HG03469 (cell line): ENCODE measurements around the gene DCLK1.

Source experiments
- ATAC-seq: cut with Tn5 transposase; IDR thresholded peaks from one replicate; pipeline ENCODE4 v1.9.1; 2021; ENCODE audit warnings: mild to moderate bottlenecking, moderate library complexity, moderate number of reproducible peaks; ENCODE audit not compliant: unreplicated experiment

Gene DCLK1

DNA sequence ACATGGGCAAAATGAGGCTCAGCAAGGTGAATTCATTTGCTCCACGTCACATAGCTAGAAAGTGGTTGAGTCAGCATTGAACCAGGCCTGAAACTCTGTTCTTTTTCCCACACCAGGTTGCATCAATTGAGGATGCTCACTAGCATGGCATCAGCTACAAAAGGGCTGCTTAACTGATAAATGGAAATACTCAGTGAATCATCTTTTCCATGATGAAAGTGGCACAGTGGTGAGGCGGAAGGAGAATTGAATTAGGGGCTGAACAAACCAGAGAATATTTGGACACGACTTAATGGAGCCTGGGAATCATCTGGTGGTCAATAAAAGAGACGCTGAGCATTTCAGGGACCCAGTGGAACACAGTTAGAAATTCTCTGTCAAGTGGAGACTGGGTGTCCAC is 334.6 kb downstream of the DCLK1 start:
- no peak for ATAC-seq

DNA sequence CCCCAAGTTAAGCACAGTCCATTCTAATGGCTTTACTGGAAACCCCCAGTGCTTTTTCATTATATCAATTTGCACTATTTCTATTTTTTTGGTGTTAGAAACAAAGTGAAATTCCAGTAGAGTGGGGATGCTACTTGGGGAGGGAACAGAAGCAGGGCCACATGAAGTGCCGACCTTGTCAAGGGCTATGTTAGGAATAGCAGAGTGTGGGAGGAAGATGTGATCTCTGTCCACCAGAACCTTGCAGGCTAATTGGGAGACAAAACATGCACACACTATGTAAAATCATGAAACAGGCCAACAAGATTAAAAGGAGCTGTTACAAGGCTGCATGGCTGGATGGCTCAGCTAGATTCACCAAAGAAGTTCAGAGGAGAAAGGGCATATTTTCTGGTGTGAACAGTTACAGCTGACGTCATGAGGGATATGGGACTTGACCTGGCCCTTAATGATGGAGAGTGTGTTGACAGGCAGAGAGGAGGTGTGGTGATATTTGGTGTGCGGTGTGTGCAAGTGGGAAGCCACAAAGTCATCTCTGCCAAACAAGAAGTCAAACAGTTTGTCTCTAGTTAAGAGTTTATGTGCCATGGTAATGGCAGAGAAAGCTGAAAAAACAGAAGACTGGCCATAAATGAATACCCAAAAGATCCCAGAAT is 336.3 kb downstream of the DCLK1 start:
- ATAC-seq = no peak

DNA sequence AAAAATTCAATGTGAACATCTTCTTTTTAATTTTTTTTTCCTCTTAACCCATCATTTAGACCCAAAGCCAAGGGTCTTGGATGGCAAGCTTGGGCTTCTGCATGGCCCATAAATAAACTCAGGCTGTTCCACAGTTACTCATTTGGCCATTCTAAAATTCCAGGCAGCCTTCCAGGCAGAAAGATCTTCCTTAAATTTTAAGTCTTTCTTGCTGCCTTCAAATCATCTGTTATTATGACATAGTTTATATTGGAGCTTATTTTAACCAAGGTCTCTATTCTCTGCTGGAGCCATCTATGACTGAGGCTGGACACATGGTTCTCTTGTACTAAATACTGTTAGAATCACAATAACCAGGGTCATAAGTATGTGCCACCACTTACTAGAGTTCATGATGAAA is 337.4 kb downstream of the DCLK1 start:
- no peak for ATAC-seq

DNA sequence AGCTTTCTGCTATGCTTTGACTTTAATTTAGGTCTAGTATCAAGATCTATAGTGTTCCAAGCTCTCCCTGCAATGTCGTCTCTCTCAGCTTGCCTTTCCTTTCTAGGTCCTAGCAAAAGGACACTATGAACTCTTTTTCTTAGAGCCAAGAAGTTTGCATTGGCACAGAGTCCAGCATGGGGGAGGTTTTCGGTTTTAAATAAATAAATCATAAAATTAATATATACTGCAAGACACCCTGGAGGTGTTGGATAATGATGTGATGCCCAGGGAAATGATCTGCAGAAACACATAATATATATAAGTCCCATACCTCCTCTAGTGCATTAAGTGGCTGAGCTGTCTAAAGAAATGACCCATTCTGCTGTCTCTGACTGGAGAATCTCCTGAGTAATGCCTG is 338.3 kb downstream of the DCLK1 start:
- no peak for ATAC-seq

DNA sequence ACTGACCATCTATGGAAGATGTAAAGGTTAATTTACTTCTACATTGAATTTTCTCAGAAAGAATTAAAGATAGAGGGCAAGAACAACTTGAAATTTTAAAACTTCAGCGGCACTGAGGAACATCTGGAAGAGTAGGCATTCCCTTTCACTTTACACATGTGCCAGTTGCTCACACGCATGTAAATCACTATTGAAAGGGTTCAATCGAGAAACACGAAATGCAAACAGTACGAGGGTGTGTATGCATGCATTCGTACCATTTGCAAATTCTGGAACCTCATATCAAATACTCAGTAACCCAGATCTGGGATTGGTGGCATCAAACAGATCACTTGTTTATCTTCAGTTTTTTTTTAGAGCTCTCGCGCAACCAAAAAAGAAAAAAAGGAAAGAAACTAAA is 339.2 kb downstream of the DCLK1 start:
- ATAC-seq = no peak

DNA sequence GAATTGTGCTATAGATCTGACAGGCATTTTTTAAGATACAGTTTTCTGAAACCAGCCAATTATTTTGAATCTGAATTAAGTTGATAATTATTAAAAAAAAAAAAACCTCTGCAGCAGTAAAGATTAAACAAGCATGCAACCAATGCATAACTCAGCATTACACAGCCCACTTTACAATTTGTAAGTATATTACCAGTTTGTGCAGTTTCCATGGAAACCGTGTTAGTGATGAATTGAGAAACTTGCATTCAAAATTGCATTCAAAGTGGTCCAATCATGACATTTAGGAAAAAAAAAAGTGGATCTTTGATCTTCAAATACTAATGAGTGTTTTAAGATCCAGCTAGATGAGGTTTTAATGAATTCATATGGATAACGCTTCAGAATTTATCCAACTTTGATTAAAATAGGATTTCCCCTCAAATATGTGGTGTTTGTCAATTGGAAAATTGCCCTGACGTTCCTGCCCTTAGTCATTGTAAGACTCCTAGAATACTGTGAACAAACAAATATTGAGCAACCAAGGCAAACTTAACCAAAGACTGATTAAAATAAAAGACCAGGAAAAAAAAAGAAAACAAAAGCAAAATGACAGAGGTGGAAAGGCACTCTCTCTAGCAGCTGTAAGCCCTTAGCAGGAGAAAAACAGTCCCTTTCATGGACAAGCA is 339.9 kb downstream of the DCLK1 start:
- ATAC-seq = no peak

DNA sequence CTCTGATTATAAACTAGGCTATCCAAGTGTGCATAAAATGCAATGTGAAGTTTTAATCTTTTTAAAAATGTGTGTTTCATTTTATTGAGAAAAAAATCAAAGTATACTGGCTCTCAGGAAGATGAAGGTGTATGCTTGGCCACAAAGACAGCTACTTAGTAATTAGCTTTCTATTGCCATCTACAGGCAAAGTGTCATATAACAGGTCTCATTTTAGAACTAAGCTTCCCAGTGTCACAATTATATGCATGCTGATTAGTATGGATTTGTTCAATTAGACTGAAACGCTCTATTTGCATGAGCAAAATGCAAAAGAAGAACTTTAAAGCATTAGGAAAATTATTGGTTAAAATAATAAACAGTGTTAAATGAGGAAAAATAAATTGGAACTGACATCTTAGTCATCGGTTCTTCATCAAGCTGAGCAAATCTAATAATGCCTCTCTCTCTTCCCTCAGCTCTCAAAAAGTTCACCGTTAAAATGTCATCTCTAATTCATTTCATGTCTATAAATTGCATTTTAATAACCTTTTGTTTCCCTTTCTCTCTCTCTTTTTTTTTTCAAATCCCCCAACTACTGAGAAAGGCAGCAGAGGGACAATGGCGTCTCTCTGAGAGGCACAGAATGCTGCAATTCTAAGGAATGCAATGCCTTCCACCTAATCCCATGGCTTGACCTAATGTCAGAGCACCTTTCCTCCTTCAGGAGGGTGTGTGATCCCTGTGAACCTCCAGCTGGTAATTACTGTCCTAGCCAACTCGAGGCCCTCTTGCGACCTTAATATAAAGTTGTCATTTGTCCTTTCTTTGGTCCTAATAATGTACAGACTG is 341.6 kb downstream of the DCLK1 start:
- ATAC-seq = peak; percentile 92

DNA sequence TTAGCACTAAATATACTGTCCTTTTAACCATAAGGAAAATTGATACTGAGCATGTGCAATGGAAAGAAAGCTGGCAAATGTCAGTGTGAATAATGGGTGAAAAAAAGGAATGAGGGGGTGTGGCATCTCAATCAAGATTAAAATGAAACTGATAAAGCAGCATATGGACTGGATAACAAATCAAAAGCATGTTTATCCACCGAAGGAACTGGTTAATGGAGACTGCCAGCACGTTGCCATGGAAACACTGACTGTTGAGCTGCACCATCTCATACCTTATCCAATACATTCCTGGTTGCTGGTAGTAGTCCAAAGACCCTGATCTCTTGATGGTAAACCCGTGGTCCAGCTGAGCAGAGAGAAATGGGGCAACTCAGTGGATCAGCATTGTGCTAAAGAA is 343.2 kb downstream of the DCLK1 start:
- no peak for ATAC-seq

DNA sequence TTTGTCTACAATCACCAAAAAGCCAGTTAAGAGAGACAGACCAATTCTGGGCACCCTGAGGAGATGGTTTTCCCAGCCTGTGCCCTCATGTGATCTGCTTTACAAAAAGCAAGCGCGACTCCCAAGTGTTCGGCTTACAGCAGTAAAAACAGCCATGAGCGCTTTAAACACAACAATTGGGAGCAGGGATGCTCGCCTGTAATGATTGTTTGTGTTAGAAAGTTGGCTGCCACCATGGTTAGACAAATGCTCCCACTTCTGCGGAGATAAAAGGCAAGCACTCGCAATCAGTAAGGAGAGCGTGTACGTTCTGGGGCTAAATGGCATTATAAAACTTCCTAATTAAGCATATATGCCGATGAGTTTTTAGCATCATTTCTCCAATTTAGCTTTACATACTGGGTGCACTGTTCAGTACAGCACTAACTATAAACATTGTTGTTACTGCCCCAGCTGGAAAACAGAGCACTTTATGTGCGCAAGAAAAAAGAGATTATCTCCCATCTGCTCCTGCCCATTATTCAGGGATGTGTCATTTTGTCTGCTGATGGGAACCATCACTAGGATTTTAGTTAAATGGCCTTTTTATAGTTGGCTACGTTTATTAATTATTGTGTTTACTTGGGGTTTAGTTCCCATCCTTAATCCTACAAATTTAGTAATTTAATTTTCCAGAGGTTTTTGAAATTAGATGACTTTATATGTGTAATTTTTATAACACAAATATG is 345.4 kb downstream of the DCLK1 start:
- no peak for ATAC-seq

DNA sequence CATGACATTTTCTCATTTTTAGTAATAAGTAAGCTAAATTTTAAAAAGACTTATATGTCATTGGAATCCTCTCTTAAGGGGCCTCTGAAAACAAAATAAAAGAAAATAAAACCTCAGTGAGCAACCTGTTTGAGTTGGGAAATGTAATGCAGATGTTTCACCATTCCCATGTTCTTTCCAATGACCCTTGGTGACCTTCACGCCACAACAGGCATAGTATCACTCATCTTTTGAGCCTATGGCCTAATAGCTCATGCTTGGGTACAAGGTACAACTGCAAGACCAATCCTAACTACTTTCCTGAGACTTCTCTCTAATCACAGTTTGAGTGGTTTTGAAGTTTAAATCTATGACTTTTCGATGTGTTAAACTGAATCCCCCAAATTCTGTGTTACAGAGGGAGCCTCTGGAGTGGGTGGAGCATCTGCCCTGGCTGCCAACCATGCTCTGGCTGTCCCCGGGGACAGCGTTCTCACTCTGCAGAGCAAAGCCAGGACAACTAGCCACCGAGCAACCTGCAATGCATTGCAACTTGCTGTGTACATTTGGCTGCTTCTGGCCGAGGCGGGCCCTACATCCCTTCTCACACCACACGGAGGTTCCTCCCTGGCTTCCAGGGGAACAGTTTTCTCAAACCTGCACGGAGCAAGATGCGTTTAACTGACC is 346.8 kb downstream of the DCLK1 start:
- no peak for ATAC-seq

DNA sequence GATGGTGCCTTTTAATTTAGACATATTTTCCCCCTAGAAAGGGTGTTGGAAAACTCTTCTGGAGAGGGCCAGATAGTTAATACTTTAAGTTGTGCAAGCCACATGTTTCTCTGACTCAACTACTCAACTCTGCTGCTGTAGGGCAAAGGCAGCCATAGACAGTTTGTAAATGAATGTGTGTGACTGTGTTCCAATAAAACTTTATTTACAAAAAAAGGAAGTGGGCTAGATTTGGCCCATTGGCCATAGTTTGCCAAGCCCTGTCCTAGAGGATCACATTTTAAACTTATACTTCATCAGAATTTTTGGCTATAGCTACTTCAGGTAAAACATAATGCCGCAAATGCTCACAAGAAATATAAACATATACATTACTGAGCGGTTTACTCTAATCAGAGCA is 348.4 kb downstream of the DCLK1 start:
- no peak for ATAC-seq

DNA sequence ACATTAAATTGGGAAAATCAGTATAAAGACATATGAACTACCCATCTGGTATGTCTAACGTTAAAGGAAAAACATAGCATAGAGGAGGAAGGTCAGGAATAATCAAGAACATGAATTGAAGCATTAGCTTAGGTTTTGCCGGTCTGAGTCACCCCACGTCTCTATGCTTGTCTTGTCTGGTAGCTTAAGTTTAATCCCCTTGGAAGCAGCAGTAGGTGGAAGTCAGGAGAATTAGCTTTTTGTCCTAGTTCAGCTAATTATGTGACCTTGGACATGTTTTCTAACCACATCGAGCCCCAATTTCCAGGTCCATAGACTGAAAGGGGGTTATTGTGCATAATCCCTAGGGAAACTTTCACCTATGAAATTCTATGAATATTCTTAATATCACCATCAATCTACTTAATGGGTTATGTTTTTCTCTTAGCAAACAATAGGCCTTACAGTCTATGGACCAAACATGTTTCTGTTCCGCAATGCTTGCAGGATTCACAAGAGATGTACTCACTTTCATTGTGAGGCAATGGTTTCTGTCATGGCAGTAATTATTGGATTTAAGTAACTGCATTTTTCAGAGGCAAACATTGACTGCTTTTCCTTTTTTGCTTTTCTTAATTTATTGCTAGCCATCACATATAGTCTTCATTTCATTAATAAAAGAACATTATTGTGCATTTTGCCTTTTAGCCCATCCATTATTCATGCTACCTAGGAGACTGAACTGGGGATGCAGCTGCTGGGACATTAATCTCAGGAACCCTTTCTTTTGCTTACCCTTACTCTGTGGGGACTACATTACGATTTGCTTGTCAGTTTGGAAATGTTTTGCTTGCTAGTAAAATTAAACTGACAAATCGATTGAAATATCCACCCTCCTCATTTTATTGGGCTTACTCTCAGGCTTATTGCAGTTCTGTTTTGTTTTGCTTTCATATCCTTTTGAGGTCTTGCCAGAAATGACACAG is 349.9 kb downstream of the DCLK1 start:
- no peak for ATAC-seq

DNA sequence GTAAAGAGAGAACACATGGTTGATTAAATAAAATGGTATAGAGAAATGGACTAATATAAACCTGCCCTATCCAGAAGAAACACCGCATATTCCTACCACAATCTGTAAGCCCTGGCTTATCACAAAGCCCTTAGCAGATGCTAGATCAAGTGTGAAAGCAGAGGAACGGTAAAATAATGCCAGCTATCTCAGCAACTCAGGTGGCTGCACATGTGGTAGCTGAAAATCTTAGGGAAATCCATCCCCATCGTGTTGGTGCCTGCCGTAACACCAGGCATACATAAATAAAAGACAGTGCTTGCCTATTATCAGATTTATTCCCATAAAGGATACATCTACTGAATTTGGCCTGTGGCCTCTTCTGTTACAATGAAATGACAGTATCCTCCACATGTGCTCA is 350.6 kb downstream of the DCLK1 start:
- no peak for ATAC-seq

DNA sequence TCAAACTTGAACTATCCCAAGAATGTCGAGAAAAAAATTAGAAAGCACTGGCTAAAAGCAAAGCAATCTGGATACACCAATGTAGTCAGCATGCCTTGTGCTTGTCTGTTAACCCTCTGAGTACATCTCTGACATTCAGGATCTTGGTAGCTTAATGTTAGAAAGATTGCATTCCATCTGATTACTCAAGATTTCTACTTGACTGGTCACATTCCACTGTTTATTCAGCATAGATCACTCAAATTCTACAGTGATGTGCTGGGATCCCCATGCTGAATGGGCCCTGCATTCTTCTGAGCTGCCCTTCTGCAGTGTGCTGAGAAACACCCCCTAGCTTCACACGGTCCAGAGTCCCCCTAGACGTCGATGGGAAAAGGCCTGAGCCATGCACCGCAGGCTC is 359.3 kb downstream of the DCLK1 start:
- no peak for ATAC-seq

DNA sequence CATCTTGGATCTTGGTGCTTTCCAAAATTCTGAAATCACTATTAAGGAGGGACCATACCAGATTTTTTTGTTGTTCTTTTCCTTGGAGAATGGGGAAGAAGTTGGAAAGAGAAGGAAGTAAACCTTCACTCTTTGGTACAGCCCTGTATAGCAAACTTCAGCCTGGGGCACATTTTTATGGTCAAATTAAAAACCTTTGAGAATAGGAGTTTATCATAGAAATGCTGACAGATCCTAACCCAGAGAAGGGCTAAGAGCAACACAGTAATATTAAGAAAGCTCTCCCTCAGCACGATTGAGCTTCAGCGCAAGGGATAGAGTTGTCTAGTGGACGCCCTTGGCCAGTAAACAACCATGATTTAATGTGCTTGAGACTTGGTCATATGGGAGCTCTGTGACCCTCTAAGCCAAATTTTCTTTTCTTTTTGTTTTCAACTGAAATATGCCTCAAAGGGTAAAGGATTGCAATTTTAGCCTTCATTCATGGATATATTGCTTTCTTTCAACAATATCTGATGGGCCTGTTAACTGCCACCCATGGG is 360.4 kb downstream of the DCLK1 start:
- no peak for ATAC-seq

DNA sequence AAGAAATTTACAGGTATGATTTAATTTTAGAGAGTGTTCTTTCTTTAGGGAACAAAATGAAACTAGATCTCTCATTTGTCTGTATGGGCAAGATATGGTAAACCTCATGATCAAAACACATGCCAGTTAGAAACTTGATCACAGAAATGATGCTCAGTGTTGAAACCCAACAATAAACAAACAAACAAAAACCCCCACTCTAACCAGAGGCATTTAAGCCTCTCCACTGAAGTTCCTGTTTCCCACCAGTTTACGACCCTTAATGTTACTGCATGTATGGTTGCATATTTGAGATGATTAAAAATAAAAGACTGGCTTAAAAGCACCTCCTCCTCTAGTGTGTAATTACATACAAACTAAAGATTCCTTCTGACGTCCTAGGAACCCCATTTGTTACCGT is 361.4 kb downstream of the DCLK1 start:
- ATAC-seq = no peak

DNA sequence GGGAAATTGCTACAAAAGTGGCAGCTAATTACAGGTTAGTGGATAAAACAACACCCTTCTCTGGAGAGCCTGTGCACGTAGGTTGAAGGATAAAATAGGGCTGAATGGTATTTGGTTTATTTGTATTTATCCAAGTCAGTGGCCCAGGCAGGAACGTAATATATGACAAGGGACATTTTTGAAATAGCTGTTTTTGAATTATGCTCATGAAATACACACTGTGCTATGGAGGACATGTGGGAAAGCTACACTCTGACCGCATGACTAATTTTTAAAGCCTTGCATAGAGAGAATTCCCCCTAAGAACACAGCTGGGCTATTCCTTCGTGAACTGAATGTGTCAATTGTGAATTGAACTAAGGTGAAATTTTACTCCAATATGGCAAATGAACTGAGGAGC is 362.6 kb downstream of the DCLK1 start:
- no peak for ATAC-seq

DNA sequence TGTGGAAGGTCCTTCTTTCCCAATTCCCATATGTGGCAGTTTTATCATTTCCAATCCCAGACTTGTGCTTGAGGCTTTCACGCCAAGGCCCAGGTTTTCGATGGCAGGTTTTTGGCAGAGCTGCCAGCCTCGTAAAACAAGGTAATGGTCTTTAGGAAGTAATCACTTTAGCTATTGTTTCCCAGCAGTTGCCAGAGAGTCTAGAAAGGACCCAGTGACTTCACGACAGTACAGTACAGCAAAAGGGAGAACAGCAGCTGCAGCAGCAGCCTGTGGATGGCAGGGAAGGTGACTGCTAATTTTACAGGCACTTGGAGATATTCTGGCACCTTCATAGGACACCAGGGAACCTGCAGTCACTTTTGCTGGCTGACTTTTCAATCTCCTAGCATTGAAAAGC is 363.1 kb downstream of the DCLK1 start:
- no peak for ATAC-seq

DNA sequence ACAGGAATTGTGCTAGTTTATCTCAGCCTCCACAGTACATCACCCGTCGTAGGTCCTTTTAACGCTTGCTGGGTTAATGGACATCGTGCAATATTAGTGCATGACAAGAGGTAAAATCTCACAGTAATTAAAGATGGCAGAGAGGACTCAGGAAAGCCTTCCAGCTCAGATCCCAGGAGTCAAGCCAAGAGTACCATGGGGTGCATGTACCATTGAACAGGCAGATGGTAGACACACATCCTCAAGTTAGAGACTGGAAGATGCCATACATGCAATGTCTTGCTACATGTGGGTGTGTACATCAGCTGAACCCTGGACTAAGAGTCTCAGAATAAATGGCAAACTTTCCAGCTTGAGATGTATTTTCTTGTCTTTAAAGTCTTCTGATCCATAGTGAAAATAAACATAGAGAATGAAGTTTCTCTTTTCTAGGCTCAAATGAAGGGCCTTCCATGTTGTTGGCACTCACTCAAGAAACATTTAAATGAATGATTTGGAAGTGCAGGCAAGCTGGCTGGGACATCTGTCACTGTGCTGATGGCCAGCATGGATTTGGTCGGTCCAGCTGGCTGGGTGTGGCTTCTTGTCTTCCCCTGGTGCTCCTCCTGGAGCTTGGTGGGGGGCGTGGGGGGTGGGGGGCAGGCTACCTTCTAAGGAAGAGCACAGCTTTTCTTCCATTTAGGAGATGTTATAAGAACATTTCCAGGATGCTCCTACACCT is 363.8 kb downstream of the DCLK1 start:
- no peak for ATAC-seq
